Ammon's horn (tissue), 1 donor: Measurements from ENCODE around the gene SELENON.

Experiments
- DNase-seq: peaks from one replicate; pipeline ENCODE4 v3.0.0-alpha.2; 2016; ENCODE audit warnings: low spot score

Gene SELENON

GRCh38 chr1:25799935-25800702 lies at the start of gene SELENON:
Gene SELENON (plus strand): TSS chr1:25800193. CDS start chr1:25800231, 38 bp downstream.
- no peak for DNase-seq

GRCh38 chr1:25750923-25751605 lies 48.9 kb upstream of the SELENON start:
- DNase-seq: no peak

DNA sequence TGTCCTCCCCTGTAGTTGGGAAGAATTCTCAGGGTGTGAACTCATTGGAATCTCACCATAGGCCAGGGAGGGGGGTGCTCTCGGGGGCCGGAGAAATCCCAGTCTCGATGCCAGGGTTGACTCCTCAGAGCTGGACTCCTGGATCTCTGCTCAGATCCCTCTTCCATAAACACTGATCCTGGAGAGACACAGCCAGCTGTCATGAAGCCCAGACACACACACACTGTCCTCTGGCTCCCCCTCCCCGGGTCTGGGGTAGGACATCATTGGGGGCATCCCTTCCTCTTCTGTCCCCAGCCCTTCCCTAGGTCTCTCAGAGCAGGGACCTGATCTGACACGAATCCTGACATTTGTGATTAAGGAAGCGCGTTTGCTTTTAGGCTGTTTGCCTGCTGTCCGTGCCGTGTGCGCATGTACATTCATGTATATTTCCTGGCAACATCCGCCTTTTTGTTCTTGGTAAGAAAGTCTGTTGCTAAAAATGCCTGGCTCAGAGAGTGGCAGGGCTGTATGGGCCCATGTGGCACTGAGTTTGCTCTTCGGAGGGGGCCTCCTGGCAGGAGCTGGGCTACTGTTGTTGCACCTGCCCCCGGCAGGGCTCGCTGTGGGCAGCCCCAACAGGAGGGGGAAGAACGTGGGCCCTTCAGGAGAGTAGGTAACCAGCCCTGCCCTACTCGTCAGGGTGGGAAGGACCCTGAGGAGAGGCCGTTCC lies 45.4 kb upstream of the SELENON start:
- DNase-seq: peak; percentile 16

DNA sequence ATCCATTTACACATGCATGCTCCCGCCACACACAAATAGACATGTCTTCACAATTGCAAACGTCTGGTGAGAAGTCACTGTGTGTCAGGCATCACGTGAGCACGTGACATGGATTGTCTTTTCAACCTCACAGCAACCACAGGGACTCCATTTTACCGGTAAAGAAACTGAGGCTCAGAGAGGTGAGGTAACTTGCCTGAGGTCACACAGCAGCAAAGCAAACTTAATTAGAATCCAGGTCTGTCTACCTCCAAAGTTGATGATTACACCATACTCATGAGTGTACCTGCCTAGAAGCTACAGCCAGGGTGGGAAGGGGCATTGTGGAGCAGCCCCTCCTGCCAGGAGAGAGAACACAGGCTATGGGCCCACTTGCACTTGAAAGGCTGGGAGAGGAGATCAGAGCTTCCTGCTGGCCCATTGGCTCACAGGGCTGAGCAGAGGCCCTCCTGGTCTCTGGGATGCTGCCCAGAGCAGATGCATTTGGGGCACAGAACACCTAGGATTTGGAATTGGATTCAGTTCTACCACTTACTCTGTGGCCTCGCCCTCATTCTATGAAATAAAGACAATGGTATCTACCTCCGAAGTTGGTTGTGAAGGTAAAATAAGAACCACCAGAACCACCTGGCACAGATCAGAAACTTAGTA lies 44.4 kb upstream of the SELENON start:
- DNase-seq: no peak

DNA sequence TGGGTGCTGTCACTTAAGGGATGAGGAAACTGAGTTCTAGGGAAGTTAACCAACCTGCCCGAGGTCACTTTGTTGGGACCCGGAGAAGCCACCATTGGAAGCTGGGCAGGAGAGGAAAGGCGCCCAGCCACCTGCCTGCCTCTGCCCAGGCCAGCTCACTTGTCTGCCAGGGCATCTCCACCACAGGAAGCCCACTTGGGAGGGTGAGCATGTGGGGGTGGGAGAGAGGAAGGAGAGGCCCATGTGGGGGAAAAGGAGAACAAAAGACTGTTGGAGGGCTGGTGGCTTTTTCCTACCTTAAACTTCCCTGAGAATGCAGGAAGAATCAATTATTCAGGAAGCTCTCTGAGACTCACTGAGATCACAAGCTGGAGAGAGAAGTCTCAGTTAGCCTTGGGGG lies 43.8 kb upstream of the SELENON start:
- no peak for DNase-seq

- DNase-seq: no peak
Measured at GRCh38 chr1:25757151-25757845, 42.7 kb upstream of the SELENON start.

- DNase-seq: no peak
Measured at GRCh38 chr1:25757846-25758185, 42.2 kb upstream of the SELENON start.

- DNase-seq: no peak
Measured at GRCh38 chr1:25758466-25759070, 41.4 kb upstream of the SELENON start.

GRCh38 chr1:25760122-25760719 lies 39.8 kb upstream of the SELENON start:
- no peak for DNase-seq

DNA sequence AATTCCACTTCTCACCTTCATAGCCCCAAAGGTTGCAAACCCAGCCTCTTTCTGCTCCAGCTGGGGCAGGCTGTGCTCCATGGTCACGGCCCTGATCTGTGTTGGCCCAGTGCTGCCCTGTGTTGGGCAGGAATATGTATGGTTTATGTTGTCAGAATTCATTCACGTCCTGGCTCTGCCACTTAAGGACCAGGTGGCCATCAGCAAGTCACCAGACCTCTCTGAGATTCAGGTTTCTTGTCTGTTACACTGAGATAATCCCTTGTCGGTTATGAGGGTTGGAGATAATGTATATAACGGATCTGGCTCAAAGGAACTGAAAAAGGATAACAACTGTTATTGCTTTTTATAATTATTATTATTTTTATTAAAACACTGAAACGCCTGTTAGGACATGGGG lies 39.1 kb upstream of the SELENON start:
- DNase-seq: no peak

DNA sequence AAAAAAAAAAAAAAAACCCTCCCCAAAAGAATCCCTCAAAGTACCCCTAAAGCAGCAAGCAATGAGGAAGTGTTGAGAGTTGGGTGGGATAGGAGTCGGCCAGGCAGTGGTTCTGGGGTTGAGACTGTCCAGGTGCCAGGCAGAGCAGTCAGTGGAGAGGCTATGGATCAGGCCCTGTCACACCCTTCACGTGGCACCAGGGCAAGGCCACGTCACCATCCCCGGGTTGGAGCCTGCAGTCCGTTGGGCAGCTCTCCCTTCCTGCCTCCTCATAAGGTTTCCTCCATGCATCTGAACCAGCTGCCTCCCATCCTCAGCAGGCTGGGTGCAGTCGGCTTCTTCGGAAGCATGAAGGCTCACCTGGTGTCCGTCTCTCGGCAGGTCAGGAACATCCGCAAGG lies 36.5 kb upstream of the SELENON start:
- DNase-seq: no peak

DNA sequence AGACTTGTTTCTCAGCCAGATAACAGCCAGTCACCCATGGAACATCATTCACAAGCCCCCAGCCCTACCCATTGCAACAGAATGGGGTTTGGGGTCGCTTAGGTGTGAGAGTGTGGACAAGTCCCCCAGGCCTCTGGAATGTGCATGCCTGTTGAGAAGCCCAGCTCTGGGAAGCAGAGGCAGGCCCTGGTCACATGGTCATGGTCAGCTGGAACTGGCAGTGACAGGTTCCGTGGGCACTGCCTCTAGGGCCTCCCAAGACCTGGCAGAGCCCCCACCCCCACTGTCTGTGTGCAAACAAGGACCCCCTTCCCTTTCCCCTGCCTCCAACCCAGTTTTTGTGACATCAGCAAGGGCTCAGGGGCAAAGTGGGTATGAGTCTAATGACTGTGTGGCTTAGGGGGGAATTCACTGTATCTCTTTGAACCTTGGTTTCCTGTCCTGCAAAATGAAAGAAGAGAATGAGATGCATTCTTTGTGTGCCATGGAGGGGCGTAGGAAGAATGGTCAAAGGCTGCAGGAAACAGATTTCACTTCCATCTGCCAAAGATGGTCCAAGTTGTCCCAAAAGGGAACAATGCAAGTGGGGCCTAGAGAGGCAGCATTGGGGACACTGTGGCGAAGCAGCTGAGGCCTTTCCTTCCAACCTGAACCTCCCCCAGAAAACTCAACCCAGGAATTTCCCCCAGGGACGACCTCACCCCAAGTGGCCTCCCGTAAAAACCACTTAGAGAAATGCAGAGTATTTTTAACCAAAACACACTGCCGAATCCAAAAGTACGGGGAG lies 34.7 kb upstream of the SELENON start:
- DNase-seq: no peak

GRCh38 chr1:25765923-25766589 lies 33.9 kb upstream of the SELENON start:
- DNase-seq: no peak

GRCh38 chr1:25766721-25767436 lies 33.1 kb upstream of the SELENON start:
- no peak for DNase-seq

- no peak for DNase-seq
Measured at GRCh38 chr1:25767437-25767770, 32.6 kb upstream of the SELENON start.

- DNase-seq: no peak
Measured at GRCh38 chr1:25768999-25769398, 31.0 kb upstream of the SELENON start.

GRCh38 chr1:25769625-25770383 lies 30.2 kb upstream of the SELENON start:
- DNase-seq: no peak

DNA sequence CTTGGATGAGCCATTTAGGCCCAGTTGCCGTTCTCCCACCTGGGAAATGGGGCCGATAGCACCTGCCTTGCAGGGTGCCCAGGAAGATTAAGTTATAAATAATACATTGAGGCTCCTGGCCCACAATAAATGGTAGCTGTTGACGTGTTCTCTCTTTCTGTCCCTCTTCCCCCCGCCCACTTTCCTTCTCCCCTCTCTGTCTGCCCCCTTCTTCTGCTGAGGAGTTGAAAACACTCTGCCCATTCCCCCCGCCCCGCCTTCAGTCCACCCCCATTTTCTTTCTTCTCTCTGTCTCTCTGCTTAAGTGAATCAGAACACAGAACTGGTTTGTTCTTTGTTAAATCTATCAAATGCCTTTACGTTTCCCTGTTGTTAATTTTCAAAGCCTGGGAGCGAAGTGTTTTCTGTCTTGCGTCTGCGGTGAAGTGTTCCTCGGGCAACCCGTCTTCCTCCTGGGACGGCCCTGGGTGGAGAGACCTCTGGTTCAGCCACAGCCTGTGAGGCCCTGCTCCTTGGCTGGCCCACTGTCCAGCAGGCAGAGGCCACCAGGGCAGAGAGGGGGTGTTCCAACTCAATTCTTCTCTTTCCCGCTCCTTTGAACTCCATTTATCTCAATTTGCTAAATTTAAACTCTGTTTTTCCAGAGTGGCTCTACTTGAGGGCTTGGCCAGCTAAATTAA lies 29.3 kb upstream of the SELENON start:
- DNase-seq: no peak
